HEK293T (cell line): ENCODE results near the gene LDHAL6B.

Experiments used
- BHLHE40 ChIP-seq: fragments of 450-650 bp; IDR thresholded peaks from 2 replicates; pipeline ENCODE4 v1.6.1; 2016; ENCODE audit warnings: mild to moderate bottlenecking, moderate library complexity, borderline replicate concordance
- CTBP1 ChIP-seq: fragments of 450-650 bp; IDR thresholded peaks from 2 replicates; pipeline ENCODE4 v1.6.1; 2016; ENCODE audit warnings: borderline replicate concordance
- ELF4 ChIP-seq: fragments of 450-650 bp; IDR thresholded peaks from 2 replicates; pipeline ENCODE4 v1.6.1; 2017; ENCODE audit warnings: antibody characterized with exemption
- FOXA1 ChIP-seq: fragments of 450-650 bp; IDR thresholded peaks from 2 replicates; pipeline ENCODE4 v1.6.1; 2016; ENCODE audit warnings: mild to moderate bottlenecking
- FOXK2 ChIP-seq: fragments of 450-650 bp; IDR thresholded peaks from 2 replicates; pipeline ENCODE4 v1.6.1; 2016; ENCODE audit warnings: mild to moderate bottlenecking
- FOXM1 ChIP-seq: fragments of 450-650 bp; IDR thresholded peaks from 2 replicates; pipeline ENCODE4 v1.6.1; 2017; ENCODE audit warnings: mild to moderate bottlenecking, borderline replicate concordance
- L3MBTL2 ChIP-seq: fragments of 450-650 bp; conservative IDR thresholded peaks from 2 replicates; pipeline ENCODE4 v1.6.1; 2016; ENCODE audit warnings: mild to moderate bottlenecking
- LEF1 ChIP-seq: fragments of 450-650 bp; IDR thresholded peaks from 2 replicates; pipeline ENCODE4 v1.6.1; 2017; ENCODE audit warnings: mild to moderate bottlenecking, borderline replicate concordance
- NFRKB ChIP-seq: fragments of 450-650 bp; IDR thresholded peaks from 2 replicates; pipeline ENCODE4 v1.6.1; 2016; ENCODE audit warnings: mild to moderate bottlenecking, moderate library complexity
- PKNOX1 ChIP-seq: fragments of 450-650 bp; IDR thresholded peaks from 2 replicates; pipeline ENCODE4 v1.6.1; 2016
- SP1 ChIP-seq: fragments of 450-650 bp; IDR thresholded peaks from 2 replicates; pipeline ENCODE4 v1.6.1; 2017
- SUZ12 ChIP-seq: fragments of 450-650 bp; IDR thresholded peaks from 2 replicates; pipeline ENCODE4 v1.6.1; 2016; ENCODE audit warnings: mild to moderate bottlenecking
- TARDBP ChIP-seq: fragments of 450-650 bp; IDR thresholded peaks from 2 replicates; pipeline ENCODE4 v1.6.1; 2016

GRCh38 chr15:59159210-59159609 lies 47.4 kb upstream of the LDHAL6B start:
- no peak for TF ChIP-seq FOXM1
- no peak for TF ChIP-seq ELF4
- TF ChIP-seq SUZ12: no peak
- TF ChIP-seq FOXK2: no peak
- no peak for TF ChIP-seq PKNOX1
- TF ChIP-seq BHLHE40: no peak
- no peak for TF ChIP-seq CTBP1
- TF ChIP-seq SP1: no peak
- no peak for TF ChIP-seq L3MBTL2
- no peak for TF ChIP-seq FOXA1
- no peak for TF ChIP-seq NFRKB
- TF ChIP-seq TARDBP: no peak
- no peak for TF ChIP-seq LEF1
